Measurements from ENCODE around the gene TKFC.

The TKFC gene

GRCh38 chr11:61336171-61336935, 3.3 kb downstream of the TKFC start:
- Histone ChIP-seq H3K27ac (ENCODE audit: low read length) (peak overlapping the region; percentile 36), H2AFZ (ENCODE audit: low read depth, low read length) (peak overlapping the region; percentile 66; the same call in 1 of the 2 replicates), H3K79me2 (ENCODE audit: low read length) (peaks cover 27% of the 10 kb centered on the region), H3K4me1 (ENCODE audit: low read length) (peaks cover 29% of the 10 kb centered on the region), H4K20me1 (ENCODE audit: insufficient read depth, low read length) (peaks cover 9% of the 10 kb centered on the region), H3K36me3 (replicated peaks; ENCODE audit: low read depth, low read length) (peaks cover 11% of the 10 kb centered on the region), H3K9me3 (ENCODE audit: insufficient read depth, low read length) (no peaks in the 10 kb centered on the region), H3K4me3 (ENCODE audit: low read length) (no peak overlapping the region), H3K27me3 (ENCODE audit: low read depth, low read length) (no peaks in the 10 kb centered on the region), H3K9ac (ENCODE audit: low read length) (peak overlapping the region; percentile 30; the same call in 1 of the 2 replicates), H3K4me2 (ENCODE audit: low read length) (peak overlapping the region; percentile 25; the same call in 1 of the 2 replicates)
- TF ChIP-seq EZH2phosphoT487 (IDR thresholded peaks at IDR 0.05; ENCODE audit: low read depth) (no peak), CTCF (IDR thresholded peaks at IDR 0.05; ENCODE audit: low read depth, low read length) (peak; percentile 99)

GRCh38 chr11:61337706-61338470, 4.9 kb downstream of the TKFC start:
- peaks cover 12% of the 10 kb centered on the region for H3K79me2 ChIP-seq (ENCODE audit: low read length)
- no peak overlapping the region for H3K4me3 ChIP-seq (ENCODE audit: low read length)
- H2AFZ ChIP-seq (ENCODE audit: low read depth, low read length), result no peak overlapping the region
- H3K27ac ChIP-seq (ENCODE audit: low read length), result no peak overlapping the region
- H4K20me1 ChIP-seq (ENCODE audit: insufficient read depth, low read length), result no peaks in the 10 kb centered on the region
- peaks cover 10% of the 10 kb centered on the region for H3K36me3 ChIP-seq (replicated peaks; ENCODE audit: low read depth, low read length)
- no peaks in the 10 kb centered on the region for H3K27me3 ChIP-seq (ENCODE audit: low read depth, low read length)
- no peak overlapping the region for H3K9ac ChIP-seq (ENCODE audit: low read length)
- no peak for TF ChIP-seq CTCF (IDR thresholded peaks at IDR 0.05; ENCODE audit: low read depth, low read length)
- TF ChIP-seq EZH2phosphoT487 (IDR thresholded peaks at IDR 0.05; ENCODE audit: low read depth), result no peak
- no peak overlapping the region for H3K4me2 ChIP-seq (ENCODE audit: low read length)
- peaks cover 24% of the 10 kb centered on the region for H3K4me1 ChIP-seq (ENCODE audit: low read length)
- H3K9me3 ChIP-seq (ENCODE audit: insufficient read depth, low read length), result no peaks in the 10 kb centered on the region

- H3K27ac ChIP-seq (ENCODE audit: low read length), result no peak overlapping the region
- no peaks in the 10 kb centered on the region for H3K9me3 ChIP-seq (ENCODE audit: insufficient read depth, low read length)
- H3K36me3 ChIP-seq (replicated peaks; ENCODE audit: low read depth, low read length), result peaks cover 12% of the 10 kb centered on the region
- H3K9ac ChIP-seq (ENCODE audit: low read length), result no peak overlapping the region
- no peaks in the 10 kb centered on the region for H3K27me3 ChIP-seq (ENCODE audit: low read depth, low read length)
- no peak for TF ChIP-seq CTCF (IDR thresholded peaks at IDR 0.05; ENCODE audit: low read depth, low read length)
- no peak for TF ChIP-seq EZH2phosphoT487 (IDR thresholded peaks at IDR 0.05; ENCODE audit: low read depth)
- peaks cover 19% of the 10 kb centered on the region for H3K4me1 ChIP-seq (ENCODE audit: low read length)
- peaks cover 2% of the 10 kb centered on the region; the same call in 1 of the 2 replicates for H3K79me2 ChIP-seq (ENCODE audit: low read length)
- no peaks in the 10 kb centered on the region for H4K20me1 ChIP-seq (ENCODE audit: insufficient read depth, low read length)
- H3K4me3 ChIP-seq (ENCODE audit: low read length), result no peak overlapping the region
- H3K4me2 ChIP-seq (ENCODE audit: low read length), result no peak overlapping the region
- H2AFZ ChIP-seq (ENCODE audit: low read depth, low read length), result no peak overlapping the region
Observed at GRCh38 chr11:61338783-61339489, 5.9 kb downstream of the TKFC start.

- no peak overlapping the region for H3K4me2 ChIP-seq (ENCODE audit: low read length)
- no peaks in the 10 kb centered on the region for H3K9me3 ChIP-seq (ENCODE audit: insufficient read depth, low read length)
- H3K9ac ChIP-seq (ENCODE audit: low read length), result no peak overlapping the region
- H3K27ac ChIP-seq (ENCODE audit: low read length), result no peak overlapping the region
- H3K36me3 ChIP-seq (replicated peaks; ENCODE audit: low read depth, low read length), result peaks cover 13% of the 10 kb centered on the region
- H3K4me1 ChIP-seq (ENCODE audit: low read length), result peaks cover 17% of the 10 kb centered on the region
- H2AFZ ChIP-seq (ENCODE audit: low read depth, low read length), result no peak overlapping the region
- TF ChIP-seq CTCF (IDR thresholded peaks at IDR 0.05; ENCODE audit: low read depth, low read length), result no peak
- TF ChIP-seq EZH2phosphoT487 (IDR thresholded peaks at IDR 0.05; ENCODE audit: low read depth), result no peak
- H3K4me3 ChIP-seq (ENCODE audit: low read length), result no peak overlapping the region
- H3K27me3 ChIP-seq (ENCODE audit: low read depth, low read length), result no peaks in the 10 kb centered on the region
- H4K20me1 ChIP-seq (ENCODE audit: insufficient read depth, low read length), result no peaks in the 10 kb centered on the region
- H3K79me2 ChIP-seq (ENCODE audit: low read length), result no peaks in the 10 kb centered on the region
Observed at GRCh38 chr11:61339490-61339878, 6.5 kb downstream of the TKFC start.
